Prostate gland (tissue), 2 donors: Measurements from ENCODE around the gene CD48. TPM values are rescaled to one million over a fixed set of nuclear protein-coding genes. Genes with fewer than 3 reads are reported as not detected.
"Not testable (repeated sequence)": the region's sequence is repeated elsewhere in the genome, so short reads cannot be mapped to it uniquely, and the experiment has no call there.

Source experiments
- DNase-seq: peaks from one replicate; pipeline ENCODE4 v3.0.0-alpha.2; 2019; ENCODE audit warnings: low spot score
- H3K27ac ChIP-seq, 2 donors: fragments of 200-600 bp; sonication (generic); 2 replicates each; pipeline ENCODE4 v1.5.1; 2017 to 2019
- H3K27me3 ChIP-seq: fragments of 200-600 bp; sonication (generic); replicated peaks from 2 replicates; pipeline ENCODE4 v1.5.1; 2019; ENCODE audit not compliant: insufficient read depth
- H3K36me3 ChIP-seq, 2 donors: fragments of 200-600 bp; sonication (generic); 1 replicate in 1 of 2; 2 replicates in 1 of 2; pipeline versions ENCODE4 v1.5.1 to v1.8.1; 2017 to 2019
- H3K4me1 ChIP-seq: fragments of 200-600 bp; sonication (generic); replicated peaks from 2 replicates; pipeline ENCODE4 v1.5.1; 2019
- H3K4me3 ChIP-seq, 2 donors: fragments of 200-600 bp; sonication (generic); 2 replicates each; pipeline ENCODE4 v1.5.1; 2017 to 2019
- H3K9me3 ChIP-seq: fragments of 200-600 bp; sonication (generic); 2 replicates; pipeline ENCODE4 v1.5.1; 2017
- POLR2A ChIP-seq: fragments of 450-650 bp; IDR thresholded peaks from one replicate; pipeline ENCODE4 v1.6.1; 2016; ENCODE audit warnings: antibody characterized with exemption, mild to moderate bottlenecking
- POLR2AphosphoS5 ChIP-seq: sonication (generic); formaldehyde crosslinking; IDR thresholded peaks from one replicate; pipeline ENCODE4 v1.6.1; 2017; ENCODE audit warnings: antibody characterized with exemption
- WGBS: methylation state at CpG from one replicate; pipeline ENCODE4 v1.1.5; 2018; 5-methylcytosine and 5-hydroxymethylcytosine counted together
- intact Hi-C: fragments of 100-400 bp; cut with DNase I; formaldehyde crosslinking; loops from one replicate; pipeline ENCODE4 v1.14.2; 2022
- total RNA-seq, 2 donors: library from RNA; depleted of rRNA; stranded (reverse); fragments of >200 nt; gene quantifications; one replicate each; pipeline ENCODE4 v1.1.0, GENCODE V29; 2016
- TF ChIP-seq, protein P1 (sequence below), 4 experiments: fragments of 200-600 bp in 2 of 4; fragments of 450-650 bp in 2 of 4; sonication (generic) in 2 of 4; IDR thresholded peaks; 1 replicate in 3 of 4; 2 replicates in 1 of 4; pipeline ENCODE4 v1.5.1; 2016 to 2019; ENCODE audit warnings: antibody characterized with exemption in 4 of 4, mild to moderate bottlenecking in 2 of 4, moderate library complexity in 2 of 4

The CD48 gene
- total RNA-seq, 2 donors from 2014 or later, result 3.0 to 4.7 TPM

GRCh38 chr1:160713161-160713560, 1.5 kb upstream of the CD48 start:
- H3K27me3 ChIP-seq, result no peaks in the 10 kb centered on the region
- WGBS, result 63% methylated on average over 1 of the region's 1 CpG
- DNase-seq, result no peak
- no peaks in the 10 kb centered on the region for H3K9me3 ChIP-seq
- no peak overlapping the region for H3K4me3 ChIP-seq
- no peaks in the 10 kb centered on the region for H3K4me1 ChIP-seq
- intact Hi-C loops, result no loop called here
- TF ChIP-seq, protein P1, sequence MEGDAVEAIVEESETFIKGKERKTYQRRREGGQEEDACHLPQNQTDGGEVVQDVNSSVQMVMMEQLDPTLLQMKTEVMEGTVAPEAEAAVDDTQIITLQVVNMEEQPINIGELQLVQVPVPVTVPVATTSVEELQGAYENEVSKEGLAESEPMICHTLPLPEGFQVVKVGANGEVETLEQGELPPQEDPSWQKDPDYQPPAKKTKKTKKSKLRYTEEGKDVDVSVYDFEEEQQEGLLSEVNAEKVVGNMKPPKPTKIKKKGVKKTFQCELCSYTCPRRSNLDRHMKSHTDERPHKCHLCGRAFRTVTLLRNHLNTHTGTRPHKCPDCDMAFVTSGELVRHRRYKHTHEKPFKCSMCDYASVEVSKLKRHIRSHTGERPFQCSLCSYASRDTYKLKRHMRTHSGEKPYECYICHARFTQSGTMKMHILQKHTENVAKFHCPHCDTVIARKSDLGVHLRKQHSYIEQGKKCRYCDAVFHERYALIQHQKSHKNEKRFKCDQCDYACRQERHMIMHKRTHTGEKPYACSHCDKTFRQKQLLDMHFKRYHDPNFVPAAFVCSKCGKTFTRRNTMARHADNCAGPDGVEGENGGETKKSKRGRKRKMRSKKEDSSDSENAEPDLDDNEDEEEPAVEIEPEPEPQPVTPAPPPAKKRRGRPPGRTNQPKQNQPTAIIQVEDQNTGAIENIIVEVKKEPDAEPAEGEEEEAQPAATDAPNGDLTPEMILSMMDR (IDR thresholded peaks at IDR 0.05), result no peak
- TF ChIP-seq POLR2AphosphoS5 (no peak), POLR2A (no peak)
- no peak overlapping the region for H3K27ac ChIP-seq
- H3K36me3 ChIP-seq, result no peaks in the 10 kb centered on the region

GRCh38 chr1:160712525-160713080, 981 bp upstream of the CD48 start:
- 65% methylated on average over 5 of the region's 5 CpGs for WGBS
- H3K27me3 ChIP-seq, H3K4me1 ChIP-seq, H3K4me3 ChIP-seq, DNase-seq, H3K27ac ChIP-seq, H3K36me3 ChIP-seq, intact Hi-C loops, H3K9me3 ChIP-seq: not testable (repeated sequence)

DNA sequence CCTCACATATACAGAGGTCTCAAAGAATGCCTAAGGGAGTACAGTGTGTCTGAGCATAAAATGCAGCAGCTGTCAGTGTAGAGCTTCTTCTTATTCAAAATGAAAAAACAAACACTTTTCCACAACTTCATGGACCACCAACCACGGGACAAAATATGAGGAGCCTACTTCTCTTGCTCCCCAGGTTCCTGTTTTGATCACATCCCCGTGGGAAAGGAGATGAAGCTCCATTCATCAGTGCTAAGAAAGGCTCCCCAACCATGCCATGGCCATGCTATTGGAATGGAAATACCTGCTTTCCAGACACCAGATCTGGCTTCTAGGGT, 383 bp downstream of the CD48 start:
- no peaks in the 10 kb centered on the region for H3K4me1 ChIP-seq
- H3K9me3 ChIP-seq, result no peaks in the 10 kb centered on the region
- no peak for TF ChIP-seq POLR2A
- TF ChIP-seq, protein P1 (IDR thresholded peaks at IDR 0.05), result no peak
- TF ChIP-seq POLR2AphosphoS5, result no peak
- no peaks in the 10 kb centered on the region for H3K36me3 ChIP-seq
- no peak overlapping the region for H3K4me3 ChIP-seq
- no peak overlapping the region for H3K27ac ChIP-seq
- WGBS, result 69% methylated on average over 2 of the region's 2 CpGs
- H3K27me3 ChIP-seq, result no peaks in the 10 kb centered on the region
- intact Hi-C loops, result no loop called here
- no peak for DNase-seq

DNA sequence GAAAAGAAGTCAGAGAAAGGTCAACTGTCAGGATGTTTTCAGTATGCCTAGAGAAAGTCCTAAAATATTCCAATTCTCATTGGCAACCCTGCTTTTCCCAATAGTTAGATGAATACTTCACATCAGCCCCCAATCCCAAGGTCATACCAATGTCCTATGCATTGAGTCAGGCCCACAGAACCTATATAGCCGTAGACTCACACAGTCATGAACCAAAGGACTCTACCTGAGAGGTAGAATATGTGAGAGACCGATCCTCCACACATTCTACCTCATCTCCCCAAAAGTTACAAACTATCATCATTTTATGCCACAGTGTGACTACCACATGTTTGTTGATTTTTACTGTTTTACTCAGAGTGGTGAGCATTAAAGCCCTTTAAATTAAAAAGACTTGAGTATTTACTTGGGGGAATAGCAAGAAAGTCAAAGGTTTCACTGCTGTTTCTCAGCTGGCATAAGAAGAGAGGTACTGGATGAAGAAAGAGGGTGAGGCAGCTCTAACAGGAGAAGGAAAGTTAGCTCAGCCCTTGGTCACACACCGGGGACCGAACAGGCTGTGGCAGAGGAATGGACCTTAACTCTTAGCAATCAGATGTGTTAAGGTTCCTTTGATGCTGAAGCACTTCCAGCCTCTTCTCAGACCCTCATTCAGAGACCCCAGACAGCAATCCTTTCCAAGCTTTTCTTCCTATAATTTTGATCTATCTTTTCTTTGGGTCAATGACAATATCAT, 937 bp downstream of the CD48 start:
- Histone ChIP-seq H3K36me3 (no peaks in the 10 kb centered on the region), H3K4me3 (no peak overlapping the region), H3K9me3 (no peaks in the 10 kb centered on the region), H3K27me3 (no peaks in the 10 kb centered on the region), H3K4me1 (no peaks in the 10 kb centered on the region), H3K27ac (no peak overlapping the region)
- 89% methylated on average over 4 of the region's 4 CpGs for WGBS
- TF ChIP-seq POLR2A (no peak), POLR2AphosphoS5 (no peak)
- TF ChIP-seq, protein P1 (IDR thresholded peaks at IDR 0.05), result no peak
- no peak for DNase-seq
- intact Hi-C loops, result no loop called here

- Histone ChIP-seq H3K9me3 (no peaks in the 10 kb centered on the region), H3K4me1 (no peaks in the 10 kb centered on the region), H3K4me3 (no peak overlapping the region), H3K27ac (no peak overlapping the region), H3K27me3 (no peaks in the 10 kb centered on the region), H3K36me3 (no peaks in the 10 kb centered on the region)
- 77% methylated on average over 1 of the region's 1 CpG for WGBS
- DNase-seq, result no peak
- TF ChIP-seq, protein P1 (IDR thresholded peaks at IDR 0.05), result no peak
- no peak for TF ChIP-seq POLR2A
- intact Hi-C loops, result no loop called here
Measured at GRCh38 chr1:160709715-160710114, 1.9 kb downstream of the CD48 start.
